WERI-Rb-1 (cell line): Measurements from ENCODE around the gene ZNF76.

Experiments used
- DNase-seq: peaks from one replicate; pipeline ENCODE4 v3.0.0-alpha.2; 2020
- H3K27ac ChIP-seq: fragments of 250-450 bp; sonication (Bioruptor Pico); 2 replicates; pipeline ENCODE4 v1.5.1; 2020; ENCODE audit warnings: mild to moderate bottlenecking, moderate library complexity
- H3K27me3 ChIP-seq: fragments of 250-450 bp; sonication (Bioruptor Pico); 2 replicates; pipeline ENCODE4 v1.5.1; 2021; ENCODE audit warnings: mild to moderate bottlenecking, low read depth, moderate library complexity; ENCODE audit not compliant: insufficient read depth, severe bottlenecking
- H3K36me3 ChIP-seq: fragments of 250-450 bp; sonication (Bioruptor Pico); 2 replicates; pipeline ENCODE4 v1.5.1; 2020; ENCODE audit warnings: mild to moderate bottlenecking, moderate library complexity
- H3K4me3 ChIP-seq: 2 replicates; pipeline ENCODE4 v1.5.1; 2011; ENCODE audit warnings: low read depth, mild to moderate bottlenecking, control low read depth, low read length
- H3K9me3 ChIP-seq: fragments of 250-450 bp; sonication (Bioruptor Pico); 2 replicates; pipeline ENCODE4 v1.5.1; 2021; ENCODE audit warnings: mild to moderate bottlenecking, moderate library complexity; ENCODE audit not compliant: severe bottlenecking
- CTCF ChIP-seq: IDR thresholded peaks from 2 replicates; pipeline ENCODE4 v1.5.1; 2011; ENCODE audit warnings: low read depth, mild to moderate bottlenecking, control low read depth, inconsistent platforms, low read length

Gene ZNF76

GRCh38 chr6:35260591-35261570, 1.3 kb downstream of the ZNF76 start:
- Histone ChIP-seq H3K36me3 (0 out of 2 replicates have a peak, but pooled peaks cover 5% of the 10 kb centered on the region), H3K9me3 (no peaks in the 10 kb centered on the region), H3K27me3 (no peaks in the 10 kb centered on the region), H3K4me3 (peak overlapping the region; percentile 91), H3K27ac (peak overlapping the region; percentile 98)
- no peak for TF ChIP-seq CTCF
- no peak for DNase-seq

GRCh38 chr6:35262596-35262995, 3.1 kb downstream of the ZNF76 start:
- TF ChIP-seq CTCF, result no peak
- no peak for DNase-seq
- Histone ChIP-seq H3K27ac (no peak overlapping the region), H3K36me3 (peaks cover 3% of the 10 kb centered on the region; the same call in 1 of the 2 replicates), H3K27me3 (no peaks in the 10 kb centered on the region), H3K4me3 (no peak overlapping the region), H3K9me3 (no peaks in the 10 kb centered on the region)

- Histone ChIP-seq H3K36me3 (peaks cover 6% of the 10 kb centered on the region), H3K27me3 (no peaks in the 10 kb centered on the region), H3K4me3 (no peak overlapping the region), H3K9me3 (no peaks in the 10 kb centered on the region), H3K27ac (no peak overlapping the region)
- TF ChIP-seq CTCF, result no peak
- DNase-seq, result no peak
These were observed 5.2 kb downstream of the ZNF76 start for GRCh38 chr6:35264550-35265274.

GRCh38 chr6:35265523-35265922, 6.0 kb downstream of the ZNF76 start:
- Histone ChIP-seq H3K36me3 (peaks cover 14% of the 10 kb centered on the region), H3K27ac (no peak overlapping the region), H3K9me3 (no peaks in the 10 kb centered on the region), H3K27me3 (no peaks in the 10 kb centered on the region), H3K4me3 (no peak overlapping the region)
- no peak for DNase-seq
- TF ChIP-seq CTCF, result no peak

GRCh38 chr6:35267446-35267845, 7.9 kb downstream of the ZNF76 start:
- DNase-seq, result no peak
- no peaks in the 10 kb centered on the region for H3K27me3 ChIP-seq
- no peak overlapping the region for H3K27ac ChIP-seq
- no peaks in the 10 kb centered on the region for H3K9me3 ChIP-seq
- no peak overlapping the region for H3K4me3 ChIP-seq
- H3K36me3 ChIP-seq, result peaks cover 23% of the 10 kb centered on the region
- no peak for TF ChIP-seq CTCF
